ENCODE measurements around the gene OTUD5. TPM values are rescaled to one million over a fixed set of nuclear protein-coding genes. Genes with fewer than 3 reads are reported as not detected.
"Not testable (repeated sequence)": the region's sequence is repeated elsewhere in the genome, so short reads cannot be mapped to it uniquely, and the experiment has no call there.

The OTUD5 gene
- total RNA-seq, 1 donor from 2014 or later, result 76.7 TPM

DNA sequence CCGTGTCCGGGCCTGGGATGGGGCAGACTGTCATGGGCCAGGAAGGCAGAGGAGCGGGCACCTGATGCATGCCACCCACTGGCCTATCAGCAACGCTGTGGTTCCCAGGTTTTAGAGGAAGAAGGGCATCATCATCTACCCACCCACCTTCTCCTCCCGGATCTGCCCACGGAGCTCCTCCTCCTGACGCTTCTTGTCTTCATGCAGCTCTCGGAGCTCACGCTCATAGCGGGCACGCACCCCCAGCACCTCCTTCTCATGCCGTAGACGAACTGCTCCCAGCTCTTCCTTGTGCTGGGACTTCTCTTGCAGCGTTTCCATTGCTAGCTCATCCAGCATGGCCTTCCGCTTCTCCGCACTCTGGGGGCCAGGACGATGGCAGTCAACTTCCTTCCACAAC is 25.7 kb upstream of the OTUD5 start:
- Mint-ChIP-seq H3K27me3 (no peaks in the 10 kb centered on the region), H3K4me1 (no peaks in the 10 kb centered on the region), H3K9me3 (no peaks in the 10 kb centered on the region), H3K36me3 (ENCODE audit: low read depth) (peaks cover 35% of the 10 kb centered on the region), H3K4me3 (no peak overlapping the region), H3K27ac (no peak overlapping the region)
- intact Hi-C loops (cut with micrococcal nuclease), result no loop called here
- no peak for DNase-seq

DNA sequence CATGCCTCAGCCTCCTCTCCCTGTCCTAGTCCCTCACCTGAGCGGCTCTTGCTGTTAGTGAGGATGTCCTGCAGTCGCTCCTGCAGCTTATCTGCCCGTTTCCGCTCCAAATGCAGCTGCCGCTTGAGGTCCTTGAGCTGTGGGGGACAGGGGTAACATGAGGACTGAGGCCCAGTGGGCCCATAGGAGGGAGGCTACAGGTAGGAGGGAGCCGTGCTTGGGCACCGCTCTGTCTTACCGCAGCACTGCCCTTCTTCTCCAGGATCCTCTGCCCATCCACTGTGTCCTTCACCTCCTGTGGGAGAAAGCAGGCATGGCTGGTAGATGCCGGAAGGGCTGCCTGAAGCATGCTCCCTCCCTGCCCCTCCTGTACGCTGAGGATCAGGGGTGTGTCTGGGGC is 23.8 kb upstream of the OTUD5 start:
- no peak for DNase-seq
- Mint-ChIP-seq H3K36me3 (ENCODE audit: low read depth) (peaks cover 43% of the 10 kb centered on the region), H3K27me3 (no peaks in the 10 kb centered on the region), H3K27ac (no peak overlapping the region), H3K4me1 (no peaks in the 10 kb centered on the region), H3K4me3 (no peak overlapping the region), H3K9me3 (no peaks in the 10 kb centered on the region)
- intact Hi-C loops (cut with micrococcal nuclease), result no loop called here

- peaks cover 43% of the 10 kb centered on the region for H3K36me3 Mint-ChIP-seq (ENCODE audit: low read depth)
- intact Hi-C loops (cut with micrococcal nuclease); H3K9me3 Mint-ChIP-seq; H3K27me3 Mint-ChIP-seq; H3K4me3 Mint-ChIP-seq; DNase-seq; H3K27ac Mint-ChIP-seq; H3K4me1 Mint-ChIP-seq: not testable (repeated sequence)
Observed at GRCh38 chrX:48980341-48980740, 22.9 kb upstream of the OTUD5 start.

- Mint-ChIP-seq H3K9me3 (no peaks in the 10 kb centered on the region), H3K36me3 (ENCODE audit: low read depth) (peaks cover 45% of the 10 kb centered on the region), H3K4me1 (peaks cover 2% of the 10 kb centered on the region), H3K4me3 (no peak overlapping the region), H3K27ac (no peak overlapping the region), H3K27me3 (no peaks in the 10 kb centered on the region)
- no peak for DNase-seq
- intact Hi-C loops (cut with micrococcal nuclease), result no loop called here
Observed at GRCh38 chrX:48978226-48978625, 20.8 kb upstream of the OTUD5 start.

- no peaks in the 10 kb centered on the region for H3K9me3 Mint-ChIP-seq
- H3K36me3 Mint-ChIP-seq (ENCODE audit: low read depth), result peaks cover 43% of the 10 kb centered on the region
- peaks cover 12% of the 10 kb centered on the region for H3K4me1 Mint-ChIP-seq
- H3K4me3 Mint-ChIP-seq, result no peak overlapping the region
- H3K27ac Mint-ChIP-seq, result no peak overlapping the region
- no peak for DNase-seq
- intact Hi-C loops (cut with micrococcal nuclease), result no loop called here
- H3K27me3 Mint-ChIP-seq, result no peaks in the 10 kb centered on the region
Observed at GRCh38 chrX:48976086-48976485, 18.7 kb upstream of the OTUD5 start.

DNA sequence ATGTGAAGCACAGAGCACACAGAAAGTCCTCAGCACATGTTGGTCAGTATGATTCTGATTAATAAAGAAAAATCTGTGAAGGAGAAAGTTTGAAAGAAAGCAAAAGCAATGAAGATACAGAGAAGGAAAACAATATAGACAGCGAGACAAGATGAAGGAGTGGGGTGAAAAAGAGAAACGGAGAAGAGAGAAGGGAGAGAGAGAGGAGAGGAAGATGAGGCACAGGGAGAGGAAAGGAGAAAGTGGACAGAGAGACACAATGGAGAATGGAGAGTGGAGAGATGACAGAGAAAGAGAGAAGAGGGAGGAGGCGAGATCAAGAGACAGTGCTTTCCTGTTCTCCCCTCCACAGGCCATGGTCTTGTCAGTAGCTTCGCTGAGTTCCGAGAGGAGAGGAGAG is 18.1 kb upstream of the OTUD5 start:
- peaks cover 12% of the 10 kb centered on the region for H3K4me1 Mint-ChIP-seq
- H3K36me3 Mint-ChIP-seq (ENCODE audit: low read depth), result peaks cover 40% of the 10 kb centered on the region
- H3K4me3 Mint-ChIP-seq, result no peak overlapping the region
- peak overlapping the region; percentile 39 for H3K27ac Mint-ChIP-seq
- no peaks in the 10 kb centered on the region for H3K9me3 Mint-ChIP-seq
- no peak for DNase-seq
- no peaks in the 10 kb centered on the region for H3K27me3 Mint-ChIP-seq
- intact Hi-C loops (cut with micrococcal nuclease), result no loop called here

DNA sequence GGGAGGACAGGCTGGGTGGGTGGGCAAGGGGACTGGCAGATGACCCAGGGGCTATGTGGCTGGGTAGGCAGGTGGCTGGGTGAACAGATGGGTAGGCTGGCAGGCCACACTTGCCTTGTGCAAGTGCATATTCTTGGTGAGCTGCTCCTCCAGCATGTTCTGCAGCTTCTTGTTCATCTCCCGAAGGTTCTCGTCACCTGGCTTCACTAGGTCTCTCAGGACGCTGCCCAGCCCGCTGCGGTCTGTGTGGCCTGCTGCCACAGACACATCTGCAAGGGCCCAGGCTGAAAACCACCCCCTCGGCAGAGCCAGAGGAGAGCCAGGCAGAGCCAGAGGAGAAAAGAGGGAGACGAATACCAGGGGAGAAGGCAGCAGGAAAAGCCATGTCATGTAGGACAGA is 17.6 kb upstream of the OTUD5 start:
- H3K27ac Mint-ChIP-seq, result no peak overlapping the region
- H3K4me3 Mint-ChIP-seq, result no peak overlapping the region
- H3K27me3 Mint-ChIP-seq, result no peaks in the 10 kb centered on the region
- H3K9me3 Mint-ChIP-seq, result no peaks in the 10 kb centered on the region
- peaks cover 12% of the 10 kb centered on the region for H3K4me1 Mint-ChIP-seq
- intact Hi-C loops (cut with micrococcal nuclease), result no loop called here
- DNase-seq, result no peak
- H3K36me3 Mint-ChIP-seq (ENCODE audit: low read depth), result peaks cover 36% of the 10 kb centered on the region

- no peak for DNase-seq
- Mint-ChIP-seq H3K27me3 (no peaks in the 10 kb centered on the region), H3K27ac (no peak overlapping the region), H3K36me3 (ENCODE audit: low read depth) (peaks cover 33% of the 10 kb centered on the region), H3K4me3 (no peak overlapping the region), H3K9me3 (no peaks in the 10 kb centered on the region), H3K4me1 (peaks cover 12% of the 10 kb centered on the region)
- intact Hi-C loops (cut with micrococcal nuclease), result loop anchor here (5.0 kb wide), 1 partner anchor 68 kb away; the partner anchor contains the start of gene TFE3
Observed at GRCh38 chrX:48974574-48974973, 17.2 kb upstream of the OTUD5 start.

- Mint-ChIP-seq H3K4me1 (peaks cover 12% of the 10 kb centered on the region), H3K27me3 (no peaks in the 10 kb centered on the region), H3K9me3 (no peaks in the 10 kb centered on the region), H3K27ac (no peak overlapping the region), H3K4me3 (no peak overlapping the region), H3K36me3 (ENCODE audit: low read depth) (peaks cover 33% of the 10 kb centered on the region)
- intact Hi-C loops (cut with micrococcal nuclease), result loop anchor here (5.0 kb wide), 1 partner anchor 68 kb away; the partner anchor contains the start of gene TFE3
- DNase-seq, result no peak
Observed at GRCh38 chrX:48974033-48974432, 16.6 kb upstream of the OTUD5 start.

- Mint-ChIP-seq H3K9me3 (no peaks in the 10 kb centered on the region), H3K4me3 (peak overlapping the region; percentile 35), H3K4me1 (peaks cover 12% of the 10 kb centered on the region), H3K27ac (no peak overlapping the region), H3K27me3 (no peaks in the 10 kb centered on the region), H3K36me3 (ENCODE audit: low read depth) (peaks cover 21% of the 10 kb centered on the region)
- intact Hi-C loops (cut with micrococcal nuclease), result loop anchor here (5.0 kb wide), 1 partner anchor 70 kb away; the partner anchor contains the start of gene TFE3
- peak; percentile 75 for DNase-seq
Observed at GRCh38 chrX:48972220-48973164, 15.1 kb upstream of the OTUD5 start.

- no peak for DNase-seq
- H3K27me3 Mint-ChIP-seq, result no peaks in the 10 kb centered on the region
- peaks cover 12% of the 10 kb centered on the region for H3K4me1 Mint-ChIP-seq
- no peaks in the 10 kb centered on the region for H3K9me3 Mint-ChIP-seq
- intact Hi-C loops (cut with micrococcal nuclease), result loop anchor here (5.0 kb wide), 1 partner anchor 71 kb away; the partner anchor contains the start of gene TFE3
- peak within 1 kb of the TSS; percentile 35 for H3K4me3 Mint-ChIP-seq
- H3K36me3 Mint-ChIP-seq (ENCODE audit: low read depth), result peaks cover 17% of the 10 kb centered on the region
- no peak within 1 kb of the TSS for H3K27ac Mint-ChIP-seq
Observed at GRCh38 chrX:48971249-48972219, 14.1 kb upstream of the OTUD5 start, which contains the start of gene KCND1. KCND1 (minus strand) TSS chrX:48971844; CDS start chrX:48970271, 1,573 bp downstream.

DNA sequence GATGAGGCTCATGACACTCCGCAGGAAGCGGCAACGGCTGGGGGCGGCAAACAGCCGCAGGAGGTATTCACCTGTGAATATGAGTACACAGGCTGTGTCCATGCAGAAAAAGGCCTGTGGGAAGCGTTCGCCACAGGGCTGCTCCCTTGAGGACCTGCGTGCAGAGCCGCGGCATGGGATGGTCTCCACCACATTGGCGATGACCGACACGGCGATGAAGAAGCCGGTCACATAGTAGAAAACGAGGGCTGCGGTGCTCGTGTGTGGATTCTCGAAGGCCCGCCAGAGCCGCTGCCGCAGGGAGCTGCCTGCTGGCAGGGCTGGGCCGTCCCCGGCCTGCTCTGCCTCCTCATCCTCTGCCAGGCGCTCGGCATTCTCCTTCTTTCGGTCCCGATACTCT is 12.1 kb upstream of the OTUD5 start:
- no peak overlapping the region for H3K27ac Mint-ChIP-seq
- peaks cover 10% of the 10 kb centered on the region for H3K36me3 Mint-ChIP-seq (ENCODE audit: low read depth)
- no peak for DNase-seq
- no peaks in the 10 kb centered on the region for H3K27me3 Mint-ChIP-seq
- H3K4me1 Mint-ChIP-seq, result peaks cover 10% of the 10 kb centered on the region
- H3K9me3 Mint-ChIP-seq, result no peaks in the 10 kb centered on the region
- H3K4me3 Mint-ChIP-seq, result no peak overlapping the region
- intact Hi-C loops (cut with micrococcal nuclease), result no loop called here

GRCh38 chrX:48968377-48968776 is 11.0 kb upstream of the OTUD5 start:
- DNase-seq, result no peak
- intact Hi-C loops (cut with micrococcal nuclease), result no loop called here
- Mint-ChIP-seq H3K36me3 (ENCODE audit: low read depth) (peaks cover 9% of the 10 kb centered on the region), H3K27ac (no peak overlapping the region), H3K27me3 (no peaks in the 10 kb centered on the region), H3K4me3 (no peak overlapping the region), H3K9me3 (no peaks in the 10 kb centered on the region), H3K4me1 (peaks cover 10% of the 10 kb centered on the region)

Data from activated CD4-positive, alpha-beta T cell treated with anti-CD3 and anti-CD28 coated beads, Interleukin-2, amount 10 ng/mL, durations not matched to agents 24 days and 14 days (primary cell).